Liver (tissue), 3 donors: ENCODE data around the gene DISC1.

Experiments
- ATF3 ChIP-seq: IDR thresholded peaks from 2 replicates; pipeline ENCODE4 v1.6.1; 2016; ENCODE audit warnings: antibody characterized with exemption
- JUND ChIP-seq, 2 donors: IDR thresholded peaks; 2 replicates each; pipeline ENCODE4 v1.6.1; 2016; ENCODE audit warnings: antibody characterized with exemption in 2 of 2
- NR2F2 ChIP-seq: IDR thresholded peaks from 2 replicates; pipeline ENCODE4 v1.6.1; 2016; ENCODE audit warnings: antibody characterized with exemption
- REST ChIP-seq: IDR thresholded peaks from 2 replicates; pipeline ENCODE4 v1.6.1; 2016; ENCODE audit warnings: antibody characterized with exemption, mild to moderate bottlenecking
- YY1 ChIP-seq: IDR thresholded peaks from 2 replicates; pipeline ENCODE4 v1.6.1; 2016; ENCODE audit warnings: antibody characterized with exemption, mild to moderate bottlenecking
- TF ChIP-seq, protein P1 (sequence below): fragments of 150-350 bp; IDR thresholded peaks from 2 replicates; pipeline ENCODE4 v1.5.1; 2017; ENCODE audit warnings: improper control_type of control experiment, low read depth, low read length; ENCODE audit not compliant: missing input control
- TF ChIP-seq, protein P2 (sequence below): IDR thresholded peaks from 2 replicates; pipeline ENCODE4 v1.6.1; 2016; ENCODE audit warnings: antibody characterized with exemption
- donor health status: healthy.
- donor health status: healthy.

DNA sequence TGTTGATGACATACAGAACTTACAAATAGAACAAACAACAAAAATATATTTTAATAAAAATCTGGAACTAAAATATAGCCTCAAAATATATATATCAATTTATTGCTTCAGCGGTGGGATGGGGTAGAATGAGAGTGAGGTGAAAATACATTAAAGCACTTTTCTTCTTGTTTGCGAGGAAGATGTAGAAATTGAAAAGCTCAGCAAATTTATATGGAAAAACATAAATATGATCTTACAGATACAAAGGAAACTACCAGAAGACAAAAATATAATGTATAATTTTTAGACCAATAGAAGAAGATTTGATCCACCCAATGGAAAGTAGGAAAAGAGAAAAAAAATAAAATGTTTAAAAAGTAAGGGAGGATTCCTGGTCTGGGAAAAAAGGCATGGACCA, 372.2 kb downstream of the DISC1 start:
- TF ChIP-seq JUND (IDR thresholded peaks at IDR 0.05) (no peak), REST (no peak), ATF3 (no peak), NR2F2 (no peak), YY1 (no peak)
- TF ChIP-seq, protein P1, sequence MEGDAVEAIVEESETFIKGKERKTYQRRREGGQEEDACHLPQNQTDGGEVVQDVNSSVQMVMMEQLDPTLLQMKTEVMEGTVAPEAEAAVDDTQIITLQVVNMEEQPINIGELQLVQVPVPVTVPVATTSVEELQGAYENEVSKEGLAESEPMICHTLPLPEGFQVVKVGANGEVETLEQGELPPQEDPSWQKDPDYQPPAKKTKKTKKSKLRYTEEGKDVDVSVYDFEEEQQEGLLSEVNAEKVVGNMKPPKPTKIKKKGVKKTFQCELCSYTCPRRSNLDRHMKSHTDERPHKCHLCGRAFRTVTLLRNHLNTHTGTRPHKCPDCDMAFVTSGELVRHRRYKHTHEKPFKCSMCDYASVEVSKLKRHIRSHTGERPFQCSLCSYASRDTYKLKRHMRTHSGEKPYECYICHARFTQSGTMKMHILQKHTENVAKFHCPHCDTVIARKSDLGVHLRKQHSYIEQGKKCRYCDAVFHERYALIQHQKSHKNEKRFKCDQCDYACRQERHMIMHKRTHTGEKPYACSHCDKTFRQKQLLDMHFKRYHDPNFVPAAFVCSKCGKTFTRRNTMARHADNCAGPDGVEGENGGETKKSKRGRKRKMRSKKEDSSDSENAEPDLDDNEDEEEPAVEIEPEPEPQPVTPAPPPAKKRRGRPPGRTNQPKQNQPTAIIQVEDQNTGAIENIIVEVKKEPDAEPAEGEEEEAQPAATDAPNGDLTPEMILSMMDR, result no peak
- TF ChIP-seq, protein P2, sequence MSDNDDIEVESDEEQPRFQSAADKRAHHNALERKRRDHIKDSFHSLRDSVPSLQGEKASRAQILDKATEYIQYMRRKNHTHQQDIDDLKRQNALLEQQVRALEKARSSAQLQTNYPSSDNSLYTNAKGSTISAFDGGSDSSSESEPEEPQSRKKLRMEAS, result no peak
